ENCODE data around the gene ZNF564.
"Not testable (repeated sequence)": the region's sequence is repeated elsewhere in the genome, so short reads cannot be mapped to it uniquely, and the experiment has no call there.

ZNF564 gene

DNA sequence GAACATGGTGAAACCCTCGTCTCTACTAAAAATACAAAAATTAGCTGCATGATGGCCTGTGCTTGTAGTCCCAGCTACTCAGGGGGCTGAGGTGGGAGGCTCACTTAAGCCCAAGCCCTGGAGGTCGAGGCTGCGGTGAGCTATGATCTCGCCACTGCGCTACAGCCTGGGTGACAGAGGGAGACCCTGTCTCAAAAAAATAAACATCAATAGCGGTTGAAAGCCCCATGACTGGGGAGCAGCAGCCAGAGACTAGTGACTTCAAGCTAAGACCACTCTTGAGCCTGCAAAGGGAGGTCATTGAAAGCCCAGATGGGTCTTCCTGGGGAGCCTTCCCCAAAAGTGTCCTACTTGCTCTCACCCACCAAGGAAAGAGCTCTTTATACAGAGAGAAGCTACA, 54.8 kb downstream of the ZNF564 start:
- DNase-seq (ENCODE audit: low spot score): no peak

DNA sequence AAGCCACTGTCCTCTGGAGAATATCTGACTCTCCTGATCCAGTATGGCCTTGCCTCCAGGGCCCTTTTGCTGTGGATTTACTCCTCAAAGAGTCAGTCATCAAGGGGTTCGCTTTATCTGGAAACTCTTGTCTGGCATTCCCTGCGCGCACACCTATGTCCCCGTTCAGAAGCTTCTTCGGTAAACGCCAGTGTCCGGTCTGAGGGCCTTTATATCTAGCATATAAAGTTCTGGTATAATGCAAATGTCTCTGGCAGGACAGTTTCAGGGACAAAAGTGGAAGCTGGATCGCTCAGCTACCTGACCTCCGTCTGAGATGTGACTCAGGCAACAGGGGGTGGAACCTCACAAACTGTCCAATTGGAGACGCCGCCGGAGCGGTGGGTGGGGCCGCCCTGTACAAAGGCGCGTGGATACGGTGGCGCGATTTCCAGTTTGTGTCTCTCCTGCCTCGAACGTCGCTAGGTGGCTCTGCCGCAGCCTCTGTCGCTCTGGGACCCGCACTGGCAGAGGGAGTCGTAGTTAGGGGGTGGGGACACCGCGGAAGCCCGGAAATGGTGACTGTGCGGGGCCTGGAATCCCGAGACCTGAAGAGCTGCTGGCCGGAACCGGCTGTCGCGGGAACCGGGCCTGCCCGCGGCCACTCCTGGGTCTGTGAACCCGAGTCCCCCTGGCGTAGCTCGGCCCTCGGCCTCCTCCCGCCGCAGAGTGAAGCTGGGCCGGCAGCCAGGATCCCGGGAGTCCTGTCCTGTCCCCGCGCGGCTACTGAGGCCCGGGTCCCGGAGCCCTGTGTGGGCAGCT, 56.1 kb downstream of the ZNF564 start:
- peak; percentile 90 for DNase-seq (ENCODE audit: low spot score)

DNA sequence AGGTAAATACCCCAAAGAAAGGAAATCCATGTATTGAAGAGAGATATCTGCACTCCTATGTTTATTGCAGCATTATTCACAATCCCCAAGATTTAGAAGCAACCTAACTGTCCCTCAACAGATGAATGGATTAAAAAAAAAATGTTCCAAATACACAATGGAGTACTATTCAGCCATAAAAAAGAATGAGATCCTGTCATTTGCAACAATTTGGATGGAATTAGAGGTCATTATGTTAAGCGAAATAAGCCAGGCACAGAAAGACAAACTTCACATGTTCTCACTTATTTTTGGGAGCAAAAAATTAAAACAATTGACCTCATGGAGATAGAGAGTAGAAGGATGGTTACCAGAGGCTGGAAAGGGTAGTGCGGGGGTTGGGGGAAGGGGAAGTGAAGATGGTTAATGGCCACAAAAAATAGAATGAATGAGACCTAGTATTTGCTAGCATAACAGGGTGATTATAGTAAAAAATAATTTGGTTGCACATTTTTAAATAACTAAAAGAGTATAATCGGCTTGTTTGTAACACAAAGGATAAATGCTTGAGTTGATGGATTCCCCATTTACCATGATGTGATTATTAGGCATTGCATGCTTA, 56.9 kb downstream of the ZNF564 start:
- DNase-seq (ENCODE audit: low spot score): no peak

DNA sequence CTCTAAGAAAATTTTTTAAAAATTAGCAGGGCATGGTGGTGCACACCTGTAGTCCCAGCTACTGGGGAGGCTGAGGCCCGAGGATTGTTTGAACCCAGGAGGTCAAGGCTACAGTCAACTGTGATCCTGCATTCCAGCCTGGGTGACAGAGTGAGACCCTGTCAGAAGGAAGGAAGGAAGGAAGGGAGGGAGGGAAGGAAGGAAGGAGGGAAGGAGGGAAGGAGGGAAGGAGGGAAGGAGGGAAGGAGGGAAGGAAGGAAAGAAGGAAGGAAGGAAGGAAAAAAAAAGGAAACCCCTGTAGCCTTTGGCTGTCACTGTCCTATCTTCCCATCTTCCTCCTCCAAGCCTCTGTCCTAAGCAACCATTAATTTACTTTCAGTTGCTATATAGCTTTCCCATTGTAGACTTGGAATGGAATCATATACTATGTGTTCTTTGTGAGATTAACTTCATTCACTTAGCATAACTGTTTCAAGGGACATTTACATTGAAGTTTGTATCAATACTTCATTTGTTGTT, 65.0 kb downstream of the ZNF564 start:
- DNase-seq (ENCODE audit: low spot score): not testable (repeated sequence)

DNA sequence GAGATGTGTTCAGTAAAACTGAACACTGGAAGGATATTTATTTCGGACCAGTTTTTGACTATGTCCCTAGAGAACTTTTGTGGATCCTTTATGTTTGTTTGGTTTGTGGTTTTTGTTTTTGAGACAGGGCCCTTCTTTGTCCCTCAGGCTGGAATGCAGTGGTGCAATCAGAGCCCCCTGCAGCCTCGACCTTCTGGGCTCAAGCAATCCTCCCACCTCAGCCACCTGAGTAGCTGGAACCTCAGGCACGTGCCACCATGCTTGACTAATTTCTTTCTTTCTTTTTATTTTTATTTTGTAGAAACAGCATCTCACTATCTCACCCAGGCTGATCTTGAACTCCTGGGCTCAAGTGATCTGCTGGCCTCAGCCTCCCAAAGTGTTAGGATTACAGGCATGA, 65.7 kb downstream of the ZNF564 start:
- DNase-seq (ENCODE audit: low spot score): no peak

DNA sequence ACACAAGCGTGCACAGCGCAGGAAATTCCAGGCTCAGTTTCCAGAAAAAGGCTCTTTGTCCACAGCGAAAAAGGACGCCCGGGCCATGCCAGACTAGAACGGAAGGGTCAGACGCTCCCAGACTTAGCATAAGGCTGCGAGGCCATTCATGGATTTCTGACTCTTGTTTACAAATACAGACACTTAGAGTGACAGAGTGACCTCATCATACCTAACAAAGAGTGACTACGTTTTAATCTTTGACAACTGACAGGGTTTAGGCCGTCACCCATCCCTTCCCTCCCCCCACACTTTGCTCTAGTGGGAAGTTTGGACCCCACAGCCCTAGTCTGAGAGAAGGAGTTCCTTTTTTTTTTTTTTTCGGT, 66.2 kb downstream of the ZNF564 start:
- no peak for DNase-seq (ENCODE audit: low spot score)

DNA sequence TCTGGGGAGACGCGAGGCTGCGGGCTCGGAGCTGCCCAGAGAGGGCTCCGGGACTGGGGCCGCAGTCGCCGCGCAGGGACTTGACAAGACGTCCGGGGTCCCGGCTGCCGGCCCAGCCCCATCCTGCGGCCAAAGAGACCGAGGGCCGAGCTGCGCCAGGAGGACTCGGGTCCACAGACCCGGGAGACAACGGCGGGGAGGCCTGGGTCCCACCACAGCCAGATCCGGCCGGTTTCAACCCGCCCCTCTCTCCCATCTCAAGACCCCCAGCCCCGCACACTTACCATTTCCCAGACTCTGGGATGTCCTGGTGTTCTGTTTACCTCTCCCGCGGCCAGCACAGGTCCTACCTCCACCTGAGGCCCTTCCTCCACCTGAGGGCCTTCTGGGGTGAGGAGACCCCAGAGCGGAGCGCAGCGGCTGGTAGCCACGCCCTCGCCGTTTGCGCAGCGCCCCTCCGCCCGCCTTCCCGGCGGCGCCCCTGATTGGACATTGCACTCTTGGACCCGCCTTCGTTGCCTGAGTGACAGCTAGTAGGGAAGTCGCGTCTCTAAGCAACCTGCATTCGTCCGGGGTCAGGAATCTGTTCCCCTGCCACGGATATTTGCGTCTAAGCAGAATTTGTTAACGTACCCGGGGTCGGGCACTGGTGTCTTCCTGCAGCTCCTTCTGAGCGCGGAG, 66.8 kb downstream of the ZNF564 start, which contains the start of gene ZNF709:
ZNF709 (minus strand) TSS at position 446 of the 681 bp plus-strand sequence; CDS start at position 287, 159 bp downstream.
- DNase-seq (ENCODE audit: low spot score): peak; percentile 96

DNA sequence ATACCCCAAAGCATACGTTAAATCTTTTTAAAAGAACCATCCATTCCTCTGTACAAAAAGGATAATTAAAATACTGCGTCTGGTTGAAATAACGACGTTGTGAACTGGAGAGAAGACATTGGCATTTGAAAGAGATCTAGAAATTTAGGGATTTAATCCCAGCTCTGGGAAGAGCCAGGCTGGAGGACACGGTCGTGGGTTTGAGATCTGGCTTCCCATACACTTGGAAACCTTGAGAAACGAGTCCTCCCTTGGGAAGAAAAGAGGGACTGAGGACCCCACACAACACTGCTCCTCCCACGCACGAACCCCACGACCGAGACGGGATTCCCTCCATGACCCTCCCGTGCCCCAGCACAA, 67.3 kb downstream of the ZNF564 start:
- DNase-seq (ENCODE audit: low spot score): no peak

DNA sequence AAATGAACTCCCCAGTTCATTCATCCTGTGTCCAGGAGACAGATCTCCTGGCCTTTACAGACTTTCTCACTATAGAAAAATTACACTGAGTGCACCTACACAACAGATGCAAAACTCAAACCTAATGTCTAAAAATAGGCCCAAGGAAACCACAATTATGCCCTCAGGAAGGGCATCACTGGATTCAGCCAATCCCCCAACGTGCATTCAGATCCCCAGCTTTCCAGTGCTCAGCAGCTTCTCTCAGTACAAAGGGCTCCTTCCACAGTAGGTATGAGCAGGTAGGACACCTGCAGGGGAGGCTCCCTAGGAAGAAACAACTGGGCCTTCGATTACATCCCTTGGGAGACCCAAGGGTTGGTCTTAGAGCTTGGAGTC, 68.8 kb downstream of the ZNF564 start:
- no peak for DNase-seq (ENCODE audit: low spot score)

DNA sequence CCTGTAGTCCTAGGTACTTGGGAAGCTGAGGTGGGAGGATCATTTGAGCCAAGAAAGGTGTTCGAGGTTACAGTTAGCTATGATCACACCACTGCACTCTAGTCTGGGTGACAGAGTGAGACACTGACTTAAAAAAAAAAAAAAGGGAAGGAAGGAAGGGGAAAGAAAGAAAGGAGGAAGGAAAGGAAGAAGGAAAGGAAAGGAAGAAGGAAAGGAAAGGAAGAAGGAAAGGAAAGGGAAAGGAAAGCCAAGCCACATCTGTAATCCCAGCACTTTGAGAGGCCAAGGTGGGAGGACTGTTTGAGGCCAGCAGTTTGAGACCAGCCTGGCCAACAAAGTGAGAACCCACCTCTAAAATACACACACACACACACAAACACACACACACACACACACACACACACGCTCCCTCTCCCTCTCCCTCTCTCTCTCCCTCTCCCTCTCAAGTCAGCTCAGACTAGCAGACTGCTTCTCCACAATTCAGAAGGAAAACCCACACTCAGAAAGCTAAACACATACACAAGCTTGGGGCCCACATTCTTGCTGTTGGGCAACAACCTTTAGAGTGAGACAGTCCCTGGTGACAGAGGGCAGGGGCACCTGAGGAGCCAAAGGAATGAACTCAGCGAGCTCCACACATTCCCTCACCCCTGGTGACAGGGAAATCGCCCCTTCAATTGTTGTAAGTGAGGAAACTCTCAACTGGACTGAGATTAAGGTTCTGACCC, 69.3 kb downstream of the ZNF564 start:
- DNase-seq (ENCODE audit: low spot score): no peak

DNA sequence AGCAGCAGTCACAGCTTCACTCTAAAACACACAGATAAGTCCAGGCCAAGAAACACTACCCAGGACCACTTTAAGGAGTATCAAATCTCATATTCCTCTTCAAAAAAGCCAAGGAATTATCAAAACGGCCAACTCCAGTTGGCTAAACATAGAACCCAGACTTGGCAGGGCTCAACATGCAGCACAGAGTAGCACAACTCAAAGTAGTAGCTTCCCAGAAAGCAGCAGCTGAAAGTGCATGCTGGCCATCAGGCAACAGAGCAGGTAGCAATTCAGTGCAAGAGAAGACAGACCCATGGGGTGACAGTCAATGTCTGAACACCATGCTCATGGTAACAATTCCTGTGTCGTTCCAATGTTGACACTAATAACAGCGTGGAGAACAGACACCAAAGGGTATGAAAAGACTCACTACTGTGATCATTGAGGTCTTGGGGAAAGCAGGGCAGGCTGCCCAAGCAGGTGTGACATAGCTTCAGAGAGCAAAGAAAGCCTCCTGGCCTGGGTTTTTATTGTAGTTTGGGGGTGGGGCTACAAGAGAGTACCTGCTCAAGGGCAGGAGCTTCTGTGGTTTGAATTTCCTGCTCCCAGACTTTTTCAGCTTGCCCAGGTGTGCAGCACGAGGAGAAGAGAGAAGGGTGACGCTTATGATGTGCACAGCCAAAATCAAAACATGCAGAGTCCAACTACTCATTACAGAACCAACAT, 72.9 kb downstream of the ZNF564 start:
- DNase-seq (ENCODE audit: low spot score): no peak
